HCT116 (cell line): ENCODE measurements around the gene CPNE9. TPM values are rescaled to one million over a fixed set of nuclear protein-coding genes. Genes with fewer than 3 reads are reported as not detected.

Source experiments
- ATAC-seq: fragments of 200-7000 bp; cut with Tn5 transposase; 2 replicates; pipeline ENCODE4 v1.9.1; 2020; ENCODE audit warnings: mild to moderate bottlenecking, moderate library complexity
- BruUV-seq: library from RNA; stranded (reverse); fragments of 400-500 nt; replicated peaks from 2 replicates; lab custom pipeline; 2021; lab: Mats Ljungman, UMichigan
- CTCF ChIA-PET: fragments of 300-600 bp; sonication (Branson Sonifier 250); formaldehyde crosslinking; loops from one replicate; lab custom pipeline; 2021; ENCODE audit warnings: antibody characterized with exemption; lab: Charles Lee
- POLR2A ChIA-PET: fragments of 300-600, 350-600 bp; sonication (Branson Sonifier 250); formaldehyde crosslinking; loops from one replicate; lab custom pipeline; 2021; ENCODE audit warnings: antibody characterized with exemption; lab: Charles Lee
- RAD21 ChIA-PET, 2 experiments: fragments of 300-600 bp; sonication (Branson Sonifier 250); formaldehyde crosslinking; loops; one replicate each; lab custom pipeline; 2023; ENCODE audit warnings: low total read pairs in 2 of 2; ENCODE audit not compliant: uncharacterized antibody in 2 of 2, unreplicated experiment in 2 of 2, low non-redundant PET in 1 of 2; lab: Charles Lee
- DNase-seq: peaks from one replicate; pipeline ENCODE4 v3.0.0-alpha.2; 2010; ENCODE audit warnings: low read depth, low spot score
- H2AFZ ChIP-seq: fragments of 200-600 bp; shearing (Covaris generic), sonication (generic); 2 replicates; pipeline ENCODE4 v1.6.1; 2017; ENCODE audit warnings: low read depth, mixed run types, mixed read lengths, antibody characterized with exemption, low read length; ENCODE audit not compliant: poor library complexity, severe bottlenecking
- H3K27ac ChIP-seq: 2 replicates; pipeline ENCODE4 v1.5.1; 2012; ENCODE audit warnings: low read depth, low read length
- H3K27me3 ChIP-seq: fragments of 200-600 bp; sonication (generic); 2 replicates; pipeline ENCODE4 v1.6.1; 2016; ENCODE audit warnings: mixed run types, low read length, mixed read lengths; ENCODE audit not compliant: insufficient read depth
- H3K36me3 ChIP-seq, 2 experiments: fragments of 200-500 bp in 1 of 2; fragments of 200-600 bp in 1 of 2; sonication (Bioruptor generic) in 1 of 2; sonication (generic) in 1 of 2; 2 replicates each; pipeline versions ENCODE4 v1.5.1 to v1.6.1; 2014 to 2016; ENCODE audit warnings: low read length in 2 of 2, inconsistent platforms in 1 of 2, mixed read lengths in 1 of 2, mixed run types in 1 of 2; ENCODE audit not compliant: insufficient read depth in 2 of 2, control insufficient read depth in 1 of 2
- H3K4me1 ChIP-seq, 2 experiments: fragments of 200-600 bp in 1 of 2; sonication (generic) in 1 of 2; 2 replicates each; pipeline versions ENCODE4 v1.5.1 to v1.6.1; 2012 to 2017; ENCODE audit warnings: low read length in 2 of 2, inconsistent platforms in 1 of 2, mild to moderate bottlenecking in 1 of 2, mixed read lengths in 1 of 2, mixed run types in 1 of 2, moderate library complexity in 1 of 2; ENCODE audit not compliant: insufficient read depth in 2 of 2, control insufficient read depth in 1 of 2
- H3K4me2 ChIP-seq: fragments of 200-600 bp; sonication (generic); 2 replicates; pipeline ENCODE4 v1.6.1; 2017; ENCODE audit warnings: mixed run types, low read length, mixed read lengths
- H3K4me3 ChIP-seq, 2 experiments: fragments of 200-600 bp in 1 of 2; sonication (generic) in 1 of 2; replicated peaks in 1 of 2; 2 replicates each; pipeline ENCODE4 v1.5.1; 2011 to 2016; ENCODE audit warnings: low read length in 2 of 2, control low read depth in 1 of 2, low read depth in 1 of 2, mild to moderate bottlenecking in 1 of 2, mixed read lengths in 1 of 2, mixed run types in 1 of 2
- H3K79me2 ChIP-seq: fragments of 200-600 bp; sonication (generic); 2 replicates; pipeline ENCODE4 v1.6.1; 2017; ENCODE audit warnings: mild to moderate bottlenecking, mixed run types, low read length, moderate library complexity, mixed read lengths; ENCODE audit not compliant: insufficient read depth
- H3K9ac ChIP-seq: fragments of 200-600 bp; sonication (generic); 2 replicates; pipeline ENCODE4 v1.6.1; 2016; ENCODE audit warnings: low read length, mixed read lengths
- H3K9me2 ChIP-seq: fragments of 200-600 bp; sonication (generic), shearing (Covaris generic); 2 replicates; pipeline ENCODE4 v1.6.1; 2017; ENCODE audit warnings: mixed run types, mild to moderate bottlenecking, moderate library complexity; ENCODE audit not compliant: insufficient read depth
- H3K9me3 ChIP-seq, 2 experiments: fragments of 200-500 bp in 1 of 2; fragments of 200-600 bp in 1 of 2; sonication (Bioruptor generic) in 1 of 2; sonication (generic) in 1 of 2; 2 replicates each; pipeline ENCODE4 v1.6.1; 2014 to 2017; ENCODE audit warnings: low read length in 2 of 2, mixed read lengths in 2 of 2, inconsistent platforms in 1 of 2, low read depth in 1 of 2, mild to moderate bottlenecking in 1 of 2, mixed run types in 1 of 2, moderate library complexity in 1 of 2; ENCODE audit not compliant: control insufficient read depth in 1 of 2, insufficient read depth in 1 of 2
- H4K20me1 ChIP-seq: fragments of 200-600 bp; sonication (generic), shearing (Covaris generic); 2 replicates; pipeline ENCODE4 v1.6.1; 2017; ENCODE audit warnings: mixed run types, mild to moderate bottlenecking, moderate library complexity; ENCODE audit not compliant: insufficient read depth
- CBX3 ChIP-seq: IDR thresholded peaks from 2 replicates; pipeline ENCODE4 v1.6.1; 2012; ENCODE audit warnings: low read depth
- CEBPB ChIP-seq: IDR thresholded peaks from 2 replicates; pipeline ENCODE4 v1.6.1; 2012; ENCODE audit warnings: low read depth
- EGR1 ChIP-seq: IDR thresholded peaks from 2 replicates; pipeline ENCODE4 v1.6.1; 2012; ENCODE audit warnings: low read depth
- ELF1 ChIP-seq: IDR thresholded peaks from 2 replicates; pipeline ENCODE4 v1.6.1; 2012; ENCODE audit warnings: low read depth, borderline replicate concordance
- EZH2 ChIP-seq: fragments of 200-600 bp; sonication (generic); IDR thresholded peaks from 2 replicates; pipeline ENCODE4 v1.6.1; 2017; ENCODE audit warnings: antibody characterized with exemption, mixed run types
- FOSL1 ChIP-seq: IDR thresholded peaks from 2 replicates; pipeline ENCODE4 v1.6.1; 2012; ENCODE audit warnings: low read depth
- JUND ChIP-seq: IDR thresholded peaks from 2 replicates; pipeline ENCODE4 v1.6.1; 2012
- POLR2A ChIP-seq: IDR thresholded peaks from 2 replicates; pipeline ENCODE4 v1.7.0; 2011; ENCODE audit warnings: borderline replicate concordance; ENCODE audit not compliant: insufficient read depth, insufficient read length; ENCODE audit errors: extremely low read depth
- POLR2AphosphoS5 ChIP-seq: IDR thresholded peaks from 2 replicates; pipeline ENCODE4 v1.6.1; 2011; ENCODE audit warnings: mild to moderate bottlenecking, low read depth, low read length, moderate library complexity
- RAD21 ChIP-seq: IDR thresholded peaks from 2 replicates; pipeline ENCODE4 v1.6.1; 2012; ENCODE audit warnings: low read depth, mild to moderate bottlenecking
- REST ChIP-seq: IDR thresholded peaks from 2 replicates; pipeline ENCODE4 v1.6.1; 2012; ENCODE audit warnings: low read depth
- SIN3A ChIP-seq: IDR thresholded peaks from 2 replicates; pipeline ENCODE4 v1.6.1; 2012; ENCODE audit warnings: low read depth
- SRF ChIP-seq: IDR thresholded peaks from 2 replicates; pipeline ENCODE4 v1.6.1; 2012; ENCODE audit warnings: low read depth
- TCF7L2 ChIP-seq: IDR thresholded peaks from 2 replicates; pipeline ENCODE4 v1.7.0; 2011; ENCODE audit warnings: borderline replicate concordance, inconsistent platforms; ENCODE audit not compliant: insufficient read depth, insufficient read length; ENCODE audit errors: extremely low read depth
- YY1 ChIP-seq: IDR thresholded peaks from 2 replicates; pipeline ENCODE4 v1.6.1; 2011; ENCODE audit warnings: low read length, low read depth, moderate library complexity, mild to moderate bottlenecking; ENCODE audit not compliant: insufficient replicate concordance; ENCODE audit errors: extremely low read depth
- ZFX ChIP-seq: fragments of 450-650 bp; IDR thresholded peaks from 2 replicates; pipeline ENCODE4 v1.6.1; 2017
- ZNF274 ChIP-seq: fragments of 200-500 bp; sonication (Bioruptor generic); IDR thresholded peaks from 2 replicates; pipeline ENCODE4 v1.6.1; 2014; ENCODE audit warnings: mild to moderate bottlenecking, low read depth, low read length, inconsistent platforms
- intact Hi-C: fragments of 100-400 bp; cut with micrococcal nuclease; formaldehyde crosslinking; loops from 2 replicates; pipeline ENCODE4 v1.10.0; 2022
- total RNA-seq: library from RNA; stranded (reverse); gene quantifications from one replicate; pipeline ENCODE4 v1.2.1, GENCODE V29; 2021; ENCODE audit not compliant: unreplicated experiment
- TF ChIP-seq, protein P1 (sequence below): IDR thresholded peaks from 2 replicates; pipeline ENCODE4 v1.6.1; 2012

CPNE9 gene
- total RNA-seq, 1 experiment from 2014 or later = 0.98 TPM

DNA sequence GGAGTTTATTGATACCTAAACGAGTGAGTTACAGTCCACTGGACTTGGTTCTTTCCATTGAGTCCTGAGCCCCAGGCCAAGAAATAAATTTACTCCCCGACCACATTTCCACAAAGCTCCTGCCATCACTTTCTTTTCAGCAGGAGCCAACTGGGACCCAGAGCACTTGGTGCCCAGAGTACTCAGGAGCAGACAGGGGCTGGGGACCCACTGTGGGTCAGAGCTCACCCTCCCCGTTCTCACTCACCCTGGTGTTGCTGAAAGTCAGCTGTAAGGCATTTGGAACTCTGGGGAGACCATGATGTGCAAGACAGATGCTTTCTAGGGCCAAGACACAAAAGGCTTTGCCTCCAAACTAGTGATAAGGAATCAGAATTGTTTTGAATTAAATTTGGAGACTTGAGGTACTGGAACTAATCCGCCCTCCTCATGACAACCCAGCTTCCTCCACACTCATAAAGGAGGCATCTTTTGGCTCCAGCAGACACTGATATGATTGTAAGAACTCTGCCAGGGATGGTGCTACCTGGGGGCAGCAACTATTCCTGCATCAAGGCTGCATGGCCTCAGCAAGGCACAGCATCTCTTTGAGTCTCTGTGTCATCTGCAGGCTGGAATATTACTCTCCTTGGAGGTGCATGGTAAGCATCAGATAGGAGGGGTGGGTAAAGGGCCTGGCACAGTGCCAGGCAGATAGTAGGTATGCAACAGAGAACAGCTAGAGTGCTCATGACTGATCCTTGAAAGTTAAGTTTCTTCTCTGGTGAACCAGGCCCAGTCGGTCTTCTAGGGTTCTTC, 73.5 kb downstream of the CPNE9 start:
- Histone ChIP-seq H3K27me3 (no peaks in the 10 kb centered on the region), H3K9ac (no peak overlapping the region), H3K9me3 (no peaks in the 10 kb centered on the region), H3K27ac (no peak overlapping the region), H2AFZ (no peak overlapping the region), H3K4me3 (no peak overlapping the region), H3K9me2 (no peaks in the 10 kb centered on the region), H3K4me1 (peaks cover 0 to 11% of the 10 kb centered on the region in 2 experiments; a peak in 1 of 4 replicates), H3K4me2 (no peak overlapping the region), H3K79me2 (no peaks in the 10 kb centered on the region), H4K20me1 (no peaks in the 10 kb centered on the region), H3K36me3 (peaks cover 0 to 4% of the 10 kb centered on the region in 2 experiments; a peak in 3 of 4 replicates)
- BruUV-seq = no TSS peak
- intact Hi-C loops = no loop called here
- ChIA-PET CTCF (no interaction called here), RAD21 (no interaction called here), POLR2A (interaction anchor here (1.1 kb wide), 1 partner anchor 16 kb away, joined by 5 read pairs; the partner anchor contains the start of genes ARPC4 and TADA3)
- no peak for ATAC-seq
- no peak for DNase-seq
- TF ChIP-seq TCF7L2 (no peak), SIN3A (no peak), POLR2AphosphoS5 (no peak), RAD21 (no peak), POLR2A (no peak), EZH2 (no peak), CEBPB (no peak), FOSL1 (no peak), ELF1 (no peak), ZFX (no peak), CBX3 (no peak)

- DNase-seq = no peak
- POLR2A ChIA-PET = no interaction called here
- CTCF ChIA-PET = no interaction called here
- TF ChIP-seq SIN3A (no peak), CEBPB (no peak), REST (no peak), POLR2AphosphoS5 (no peak), RAD21 (no peak), YY1 (no peak), JUND (no peak), ZFX (no peak), ZNF274 (no peak), EGR1 (no peak), SRF (no peak)
- TF ChIP-seq, protein P1, sequence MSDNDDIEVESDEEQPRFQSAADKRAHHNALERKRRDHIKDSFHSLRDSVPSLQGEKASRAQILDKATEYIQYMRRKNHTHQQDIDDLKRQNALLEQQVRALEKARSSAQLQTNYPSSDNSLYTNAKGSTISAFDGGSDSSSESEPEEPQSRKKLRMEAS = no peak
Observed at GRCh38 chr3:9777694-9778021, 74.0 kb downstream of the CPNE9 start.

More at GRCh38 chr3:9777694-9778021, 74.0 kb downstream of the CPNE9 start:
- no peak overlapping the region for H3K9ac ChIP-seq
- no peaks in the 10 kb centered on the region for H3K79me2 ChIP-seq
- RAD21 ChIA-PET = no interaction called here
- H4K20me1 ChIP-seq = no peaks in the 10 kb centered on the region
- intact Hi-C loops = no loop called here
- no peak overlapping the region for H3K27ac ChIP-seq
- H2AFZ ChIP-seq = no peak overlapping the region
- no peak overlapping the region for H3K4me2 ChIP-seq
- peaks cover 0 to 11% of the 10 kb centered on the region in 2 experiments; a peak in 1 of 4 replicates for H3K4me1 ChIP-seq
- peaks cover 0 to 4% of the 10 kb centered on the region in 2 experiments; a peak in 3 of 4 replicates for H3K36me3 ChIP-seq
- H3K9me3 ChIP-seq = no peaks in the 10 kb centered on the region
- H3K9me2 ChIP-seq = no peaks in the 10 kb centered on the region
- H3K27me3 ChIP-seq = no peaks in the 10 kb centered on the region
- ATAC-seq = no peak
- no TSS peak for BruUV-seq
- H3K4me3 ChIP-seq = no peak overlapping the region
